HG02840 (cell line): Measurements from ENCODE around the gene TOMM40.
"Not testable (repeated sequence)": the region's sequence is repeated elsewhere in the genome, so short reads cannot be mapped to it uniquely, and the experiment has no call there.

Source experiments
- ATAC-seq: cut with Tn5 transposase; IDR thresholded peaks from one replicate; pipeline ENCODE4 v1.9.1; 2021; ENCODE audit warnings: mild to moderate bottlenecking, moderate library complexity, moderate number of reproducible peaks; ENCODE audit not compliant: unreplicated experiment, low FRiP score

The TOMM40 gene

GRCh38 chr19:44869733-44870470 lies 21.2 kb upstream of the TOMM40 start:
- no peak for ATAC-seq

GRCh38 chr19:44871809-44872208 lies 19.2 kb upstream of the TOMM40 start:
- no peak for ATAC-seq

DNA sequence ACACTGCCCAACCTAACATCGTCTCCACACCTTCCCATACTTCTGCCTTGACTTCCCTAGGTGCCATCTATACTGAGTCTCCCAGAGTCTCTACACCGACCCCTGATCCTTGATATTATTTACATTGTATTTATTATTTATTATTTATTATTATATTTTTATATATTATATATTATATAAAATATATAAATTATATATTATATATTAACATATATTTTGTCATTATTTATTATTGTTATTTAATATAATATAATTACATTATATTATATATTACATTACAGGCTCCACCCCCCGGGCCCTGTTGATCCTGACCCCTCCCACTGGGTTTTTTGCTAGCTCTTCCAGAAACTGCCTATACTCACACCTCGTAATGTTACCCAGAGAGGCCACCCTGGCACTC lies 18.4 kb upstream of the TOMM40 start:
- no peak for ATAC-seq

DNA sequence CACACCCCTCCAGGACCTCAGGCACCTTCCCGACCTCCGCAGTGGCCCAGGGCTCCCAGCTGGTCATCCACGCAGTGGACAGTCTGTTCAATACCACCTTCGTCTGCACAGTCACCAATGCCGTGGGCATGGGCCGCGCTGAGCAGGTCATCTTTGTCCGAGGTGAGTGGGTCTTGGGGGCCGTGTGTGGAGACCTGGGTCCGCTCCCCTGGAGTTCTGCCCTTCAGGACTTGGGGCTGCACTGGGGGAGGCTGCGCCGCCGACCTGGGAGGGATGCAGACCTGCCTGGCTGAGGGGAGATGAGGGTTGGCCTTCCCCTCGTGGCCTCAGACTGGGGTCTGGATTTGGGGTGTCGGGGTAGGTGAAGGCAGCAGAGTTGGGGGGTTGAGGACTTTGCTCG lies 16.7 kb upstream of the TOMM40 start:
- no peak for ATAC-seq

DNA sequence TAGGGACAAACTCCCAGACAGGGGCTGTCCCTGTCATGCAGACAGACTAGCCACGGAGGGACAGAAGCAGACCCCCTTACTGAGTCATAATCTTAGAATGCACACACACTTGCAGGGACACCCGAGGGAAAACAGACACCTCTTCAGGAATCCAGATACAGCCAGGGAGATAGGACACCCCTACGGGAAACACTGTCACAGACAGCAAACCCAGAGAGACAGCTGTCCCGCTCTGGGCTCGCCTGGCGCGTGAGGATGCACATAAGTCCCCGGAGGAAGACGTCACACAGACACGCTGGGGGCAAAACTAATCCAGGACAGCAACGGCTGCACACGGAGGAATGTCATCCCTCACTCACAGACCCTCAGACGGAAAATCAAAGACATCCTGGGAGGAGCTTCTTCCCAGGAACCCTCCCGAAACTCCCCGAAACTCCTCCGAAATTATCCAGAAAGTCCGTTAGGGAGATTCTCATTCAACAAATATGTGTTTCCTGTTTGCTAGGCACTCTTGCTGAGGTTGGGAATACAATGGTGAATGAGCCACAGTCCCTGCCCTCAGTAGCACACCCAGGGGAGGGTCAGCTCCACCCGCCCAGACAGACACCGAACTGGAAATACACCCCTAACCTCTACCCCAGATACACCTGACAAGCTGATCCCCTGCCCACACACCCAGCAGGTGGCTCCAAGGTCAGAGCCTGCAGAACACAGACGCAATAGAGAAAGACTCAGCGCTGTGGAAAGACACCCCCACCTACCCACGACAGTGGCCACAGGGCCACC lies 15.2 kb upstream of the TOMM40 start:
- no peak for ATAC-seq

GRCh38 chr19:44876930-44877535 lies 14.0 kb upstream of the TOMM40 start:
- no peak for ATAC-seq

DNA sequence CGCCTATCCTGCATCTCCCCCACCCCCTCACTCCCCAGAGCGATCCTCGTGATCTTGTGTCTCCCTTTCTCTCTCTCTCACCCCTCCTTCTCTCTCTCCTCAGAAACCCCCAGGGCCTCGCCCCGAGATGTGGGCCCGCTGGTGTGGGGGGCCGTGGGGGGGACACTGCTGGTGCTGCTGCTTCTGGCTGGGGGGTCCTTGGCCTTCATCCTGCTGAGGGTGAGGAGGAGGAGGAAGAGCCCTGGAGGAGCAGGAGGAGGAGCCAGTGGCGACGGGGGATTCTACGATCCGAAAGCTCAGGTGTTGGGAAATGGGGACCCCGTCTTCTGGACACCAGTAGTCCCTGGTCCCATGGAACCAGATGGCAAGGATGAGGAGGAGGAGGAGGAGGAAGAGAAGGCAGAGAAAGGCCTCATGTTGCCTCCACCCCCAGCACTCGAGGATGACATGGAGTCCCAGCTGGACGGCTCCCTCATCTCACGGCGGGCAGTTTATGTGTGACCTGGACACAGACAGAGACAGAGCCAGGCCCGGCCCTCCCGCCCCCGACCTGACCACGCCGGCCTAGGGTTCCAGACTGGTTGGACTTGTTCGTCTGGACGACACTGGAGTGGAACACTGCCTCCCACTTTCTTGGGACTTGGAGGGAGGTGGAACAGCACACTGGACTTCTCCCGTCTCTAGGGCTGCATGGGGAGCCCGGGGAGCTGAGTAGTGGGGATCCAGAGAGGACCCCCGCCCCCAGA lies 12.8 kb upstream of the TOMM40 start:
- no peak for ATAC-seq

DNA sequence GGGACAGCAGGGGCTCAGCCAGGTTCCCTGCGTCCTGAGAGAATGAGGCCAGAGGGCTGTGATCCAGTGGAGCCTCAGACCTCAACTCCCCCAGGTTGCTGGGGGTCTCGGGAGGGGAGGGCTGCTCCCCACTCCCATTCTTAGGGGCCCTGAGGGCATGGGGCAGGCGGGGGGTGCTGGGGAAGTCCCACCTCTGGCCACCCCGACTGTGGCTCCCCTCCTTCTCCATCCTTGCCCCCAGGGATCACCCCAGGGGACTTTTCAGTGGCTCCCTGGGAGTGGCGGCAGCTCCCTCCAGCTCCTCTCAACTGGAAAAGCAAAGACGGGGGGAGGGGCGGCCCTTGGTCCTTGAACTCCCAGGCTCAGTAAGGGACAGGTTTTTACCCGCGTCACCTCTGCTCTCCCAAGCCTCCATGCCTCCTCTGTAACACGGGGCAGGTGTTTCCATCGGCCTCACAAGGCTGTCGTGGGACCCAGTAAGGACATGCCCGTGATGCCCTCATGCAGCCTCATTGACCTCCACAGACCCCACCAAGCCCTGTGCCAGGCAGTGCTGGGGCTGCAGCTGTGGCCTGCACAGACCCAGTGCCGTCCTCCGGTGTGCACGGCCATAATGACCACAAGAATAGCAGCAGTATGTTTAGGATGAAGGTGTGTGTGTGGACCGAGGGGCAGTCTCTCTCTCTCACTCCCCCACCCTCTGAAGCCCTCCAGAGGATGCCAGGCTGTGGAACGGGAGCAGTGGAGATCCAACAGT lies 11.6 kb upstream of the TOMM40 start:
- ATAC-seq = no peak

DNA sequence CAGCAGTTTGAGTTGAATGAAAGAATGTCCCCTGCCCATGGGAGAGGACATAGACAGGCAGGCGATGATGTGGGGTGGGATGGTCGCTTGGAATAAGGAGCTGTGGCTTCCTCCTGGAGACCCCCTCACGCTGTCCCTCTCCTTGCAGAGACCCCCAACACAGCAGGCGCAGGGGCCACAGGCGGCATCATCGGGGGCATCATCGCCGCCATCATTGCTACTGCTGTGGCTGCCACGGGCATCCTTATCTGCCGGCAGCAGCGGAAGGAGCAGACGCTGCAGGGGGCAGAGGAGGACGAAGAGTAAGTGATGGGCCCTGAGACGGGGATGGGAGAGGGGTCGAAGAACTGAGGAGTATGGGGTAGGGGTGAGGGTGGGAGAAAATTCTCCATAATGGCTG lies 9.0 kb upstream of the TOMM40 start:
- no peak for ATAC-seq

DNA sequence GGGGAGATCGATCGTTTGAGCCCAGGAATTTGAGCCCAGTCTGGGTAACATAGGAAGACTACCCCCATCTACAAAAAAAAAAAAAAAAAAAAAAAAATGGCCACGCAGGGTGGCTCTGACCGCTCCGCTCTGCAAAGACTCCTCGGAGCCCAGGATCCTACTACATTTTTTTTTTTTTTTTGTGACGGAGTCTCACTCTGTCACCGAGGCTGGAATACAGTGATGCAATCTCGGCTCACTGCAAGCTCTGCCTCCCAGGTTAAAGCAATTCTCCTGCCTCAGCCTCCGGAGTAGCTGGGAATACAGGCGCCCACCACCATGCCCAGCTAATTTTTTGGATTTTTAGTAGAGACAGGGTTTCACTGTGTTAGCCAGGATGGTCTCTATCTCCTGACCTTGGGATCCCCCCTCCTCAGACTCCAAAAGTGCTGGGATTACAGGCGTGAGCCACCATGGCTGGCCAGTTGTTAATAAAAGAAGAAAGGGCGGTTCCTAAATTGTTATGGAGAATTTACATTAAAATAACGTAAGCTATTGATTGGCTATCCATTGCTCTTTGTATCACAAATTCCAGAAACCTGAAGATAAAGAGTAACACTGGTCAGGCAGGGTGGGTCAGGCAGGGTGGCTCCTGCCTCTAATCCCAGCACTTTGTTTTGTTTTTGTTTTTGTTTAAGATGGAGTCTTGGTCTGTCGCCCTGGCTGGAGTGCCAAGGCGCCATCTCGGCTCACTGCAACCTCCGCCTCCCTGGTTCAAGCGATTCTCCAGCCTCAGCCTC lies 8.2 kb upstream of the TOMM40 start:
- not testable (repeated sequence) for ATAC-seq

GRCh38 chr19:44883922-44884321 lies 7.1 kb upstream of the TOMM40 start:
- ATAC-seq = no peak

DNA sequence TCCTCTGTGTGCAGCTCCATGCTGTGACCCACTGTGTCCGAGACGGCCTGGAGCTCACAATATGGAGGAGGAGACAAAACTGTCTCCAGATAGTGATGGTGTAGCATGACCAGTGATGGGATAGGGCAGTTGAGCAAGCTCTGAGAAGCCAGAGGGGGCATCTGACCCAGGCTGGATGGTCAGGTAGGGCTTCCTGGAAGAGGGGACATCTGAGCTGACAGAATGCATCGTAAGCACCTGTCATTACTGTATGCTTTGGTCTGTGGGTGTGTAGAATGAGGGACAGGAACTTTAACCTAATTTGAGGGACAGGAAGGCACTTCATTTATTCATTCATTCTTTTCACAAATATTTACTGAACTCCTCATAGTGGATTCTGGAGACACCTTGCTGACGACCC lies 6.5 kb upstream of the TOMM40 start:
- ATAC-seq = no peak

DNA sequence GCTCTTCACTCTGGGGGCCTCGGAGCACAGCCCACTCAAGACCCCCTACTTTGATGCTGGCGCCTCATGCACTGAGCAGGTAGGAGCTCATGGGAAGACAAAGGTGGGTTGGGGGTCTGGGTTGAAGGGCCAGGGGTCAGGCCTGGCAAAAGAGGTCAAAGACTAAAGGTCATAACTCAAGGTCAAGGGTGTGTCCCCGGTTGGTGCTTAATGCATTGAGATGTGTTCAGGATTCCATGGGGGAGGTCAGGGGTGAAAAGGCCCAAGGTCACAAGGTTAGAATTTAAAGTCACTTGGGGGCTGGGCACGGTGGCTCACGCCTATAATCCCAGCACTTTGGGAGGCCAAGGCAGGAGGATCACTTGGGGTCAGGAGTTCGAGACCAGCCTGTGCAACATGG lies 4.9 kb upstream of the TOMM40 start:
- no peak for ATAC-seq

DNA sequence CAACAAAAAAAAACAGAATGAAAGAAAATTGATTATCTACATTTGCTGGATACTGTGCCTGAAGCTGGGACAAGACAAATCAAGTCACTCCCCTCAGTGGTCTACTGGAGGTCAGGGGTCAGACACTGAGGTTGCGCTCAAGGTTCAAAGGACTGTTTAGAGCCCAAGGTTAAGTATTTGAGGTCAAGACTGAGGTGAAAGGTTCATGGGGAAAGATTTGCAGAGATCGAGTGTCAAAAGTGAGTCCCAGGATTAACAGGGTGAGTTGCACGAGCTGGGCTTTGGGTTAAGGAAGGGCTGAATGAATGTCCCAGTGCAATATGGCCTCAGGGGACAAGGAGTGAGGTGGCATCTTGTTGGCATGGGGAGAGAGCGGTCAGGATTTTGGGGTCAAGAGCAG lies 3.4 kb upstream of the TOMM40 start:
- no peak for ATAC-seq

GRCh38 chr19:44888335-44888734 lies 2.7 kb upstream of the TOMM40 start:
- ATAC-seq = not testable (repeated sequence)

DNA sequence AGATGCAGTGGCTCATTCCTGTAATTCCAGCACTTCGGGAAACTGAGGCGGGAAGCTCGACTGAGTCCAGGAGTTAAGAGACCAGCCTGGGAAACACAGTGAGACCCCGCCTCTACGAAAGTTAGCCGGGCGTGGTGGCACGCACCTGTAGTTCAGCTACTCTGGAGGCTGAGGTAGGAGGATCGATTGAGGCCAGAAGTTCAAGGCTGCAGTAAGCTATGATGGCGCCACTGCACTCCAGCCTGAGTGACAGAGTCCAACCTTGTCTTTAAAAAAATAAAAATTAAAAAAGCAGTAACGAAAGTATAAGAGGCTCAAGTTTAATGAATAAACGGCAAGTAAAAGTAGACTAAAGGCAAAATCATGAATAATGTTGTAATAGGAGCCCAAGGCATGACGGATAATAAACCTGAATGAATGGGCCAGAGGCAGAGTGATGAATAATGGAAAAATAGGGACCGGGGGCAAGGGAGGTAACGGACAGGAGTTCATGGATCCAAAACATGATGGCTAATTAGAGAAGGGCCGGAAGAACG lies 1.2 kb upstream of the TOMM40 start:
- no peak for ATAC-seq

DNA sequence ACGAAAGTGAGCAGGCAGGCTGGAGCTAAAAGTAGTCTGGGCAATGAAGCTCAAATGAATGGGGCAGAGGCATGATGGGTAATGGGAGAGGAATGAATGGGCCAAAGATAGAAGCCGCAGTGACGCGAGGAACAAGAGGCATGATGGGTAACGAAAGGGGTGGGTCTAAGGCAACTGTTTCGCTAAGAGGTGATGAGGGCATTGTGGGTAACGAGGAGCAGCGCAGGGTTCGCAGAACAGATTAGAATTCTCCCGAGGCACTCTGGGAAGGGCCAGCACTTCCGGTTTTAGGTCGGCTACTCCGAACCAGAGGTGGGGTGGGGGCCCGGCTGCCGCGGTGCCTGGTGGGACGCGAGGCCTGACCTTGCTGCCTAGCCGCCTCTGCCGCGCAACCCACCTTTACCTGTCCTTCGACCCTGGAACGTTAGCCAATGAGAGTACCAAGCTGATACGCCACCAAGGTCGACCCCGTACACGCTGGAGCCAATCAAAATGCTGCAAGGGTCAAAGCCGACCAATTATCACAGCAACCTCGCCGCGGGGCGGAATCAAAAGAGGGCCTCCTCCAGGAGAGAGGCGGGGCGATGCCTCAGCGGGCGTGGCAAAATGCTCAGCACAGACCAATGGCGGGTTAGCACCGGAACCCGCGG lies 563 bp upstream of the TOMM40 start:
- ATAC-seq = peak; percentile 82

- ATAC-seq = no peak
These were observed 1.9 kb downstream of the TOMM40 start for GRCh38 chr19:44892932-44893331.
